NCI-H2227 treated with DMSO at 0.1 percent for 48 hours (cell line): ENCODE results near the gene SMYD4.
"Not testable (repeated sequence)": the region's sequence is repeated elsewhere in the genome, so short reads cannot be mapped to it uniquely, and the experiment has no call there.

Experiments
- DNase-seq: peaks from one replicate; lab custom pipeline; 2025; lab: John Stamatoyannopoulos, UW

SMYD4 gene

GRCh38 chr17:1829592-1830257 lies at the start of gene SMYD4, which contains the start of gene RPA1:
TSS of gene SMYD4 (minus strand) at chr17:1829902. CDS start at chr17:1827994, 1,908 bp downstream.
TSS of gene RPA1 (plus strand) at chr17:1830005. CDS start at chr17:1830094, 89 bp downstream.
- peak; percentile 69 for DNase-seq

GRCh38 chr17:1878419-1879121 lies 48.9 kb upstream of the SMYD4 start:
- DNase-seq: no peak

GRCh38 chr17:1875597-1875996 lies 45.9 kb upstream of the SMYD4 start:
- no peak for DNase-seq

GRCh38 chr17:1873418-1873817 lies 43.7 kb upstream of the SMYD4 start:
- no peak for DNase-seq

- DNase-seq: no peak
Observed at GRCh38 chr17:1872976-1873375, 43.3 kb upstream of the SMYD4 start.

GRCh38 chr17:1872254-1872653 lies 42.6 kb upstream of the SMYD4 start:
- DNase-seq: no peak

GRCh38 chr17:1871756-1872155 lies 42.1 kb upstream of the SMYD4 start:
- no peak for DNase-seq

GRCh38 chr17:1870592-1870991 lies 40.9 kb upstream of the SMYD4 start:
- no peak for DNase-seq

- DNase-seq: no peak
Observed at GRCh38 chr17:1868090-1868489, 38.4 kb upstream of the SMYD4 start.

GRCh38 chr17:1867307-1867706 lies 37.6 kb upstream of the SMYD4 start:
- DNase-seq: no peak

GRCh38 chr17:1865252-1866037 lies 35.7 kb upstream of the SMYD4 start:
- no peak for DNase-seq

GRCh38 chr17:1861391-1862010 lies 31.8 kb upstream of the SMYD4 start:
- no peak for DNase-seq

- no peak for DNase-seq
Observed at GRCh38 chr17:1860978-1861377, 31.3 kb upstream of the SMYD4 start.

GRCh38 chr17:1856462-1856861 lies 26.8 kb upstream of the SMYD4 start:
- not testable (repeated sequence) for DNase-seq

GRCh38 chr17:1853698-1854097 lies 24.0 kb upstream of the SMYD4 start:
- DNase-seq: no peak

- no peak for DNase-seq
Observed at GRCh38 chr17:1852327-1852726, 22.6 kb upstream of the SMYD4 start.

GRCh38 chr17:1847191-1847590 lies 17.5 kb upstream of the SMYD4 start:
- DNase-seq: no peak

- no peak for DNase-seq
Observed at GRCh38 chr17:1843947-1844346, 14.2 kb upstream of the SMYD4 start.

GRCh38 chr17:1839516-1839915 lies 9.8 kb upstream of the SMYD4 start:
- no peak for DNase-seq

- DNase-seq: no peak
Observed at GRCh38 chr17:1834380-1835149, 4.9 kb upstream of the SMYD4 start.

- no peak for DNase-seq
Observed at GRCh38 chr17:1830288-1830687, 586 bp upstream of the SMYD4 start.

GRCh38 chr17:1829216-1829591 lies 498 bp downstream of the SMYD4 start:
- no peak for DNase-seq
